Stimulated activated CD4-positive, alpha-beta T cell treated with anti-CD3 and anti-CD28 coated beads, TNF-alpha, amount 100 ng/mL, for 1 hour (primary cell): Measurements from ENCODE around the gene NF1.
A peak's percentile ranks its signal among the peaks of the same experiment; 100 is the strongest.
"Not testable (repeated sequence)": the region's sequence is repeated elsewhere in the genome, so short reads cannot be mapped to it uniquely, and the experiment has no call there.

Source experiments
- DNase-seq, 3 donors: peaks; one replicate each; pipeline ENCODE4 v3.0.0-alpha.2; 2020; ENCODE audit warnings: low read depth in 3 of 3, low spot score in 1 of 3

The NF1 gene

GRCh38 chr17:31293581-31293980 lies 198.8 kb downstream of the NF1 start:
- DNase-seq = no peak

- DNase-seq = no peak
These were observed 199.5 kb downstream of the NF1 start for GRCh38 chr17:31294231-31294630.

DNA sequence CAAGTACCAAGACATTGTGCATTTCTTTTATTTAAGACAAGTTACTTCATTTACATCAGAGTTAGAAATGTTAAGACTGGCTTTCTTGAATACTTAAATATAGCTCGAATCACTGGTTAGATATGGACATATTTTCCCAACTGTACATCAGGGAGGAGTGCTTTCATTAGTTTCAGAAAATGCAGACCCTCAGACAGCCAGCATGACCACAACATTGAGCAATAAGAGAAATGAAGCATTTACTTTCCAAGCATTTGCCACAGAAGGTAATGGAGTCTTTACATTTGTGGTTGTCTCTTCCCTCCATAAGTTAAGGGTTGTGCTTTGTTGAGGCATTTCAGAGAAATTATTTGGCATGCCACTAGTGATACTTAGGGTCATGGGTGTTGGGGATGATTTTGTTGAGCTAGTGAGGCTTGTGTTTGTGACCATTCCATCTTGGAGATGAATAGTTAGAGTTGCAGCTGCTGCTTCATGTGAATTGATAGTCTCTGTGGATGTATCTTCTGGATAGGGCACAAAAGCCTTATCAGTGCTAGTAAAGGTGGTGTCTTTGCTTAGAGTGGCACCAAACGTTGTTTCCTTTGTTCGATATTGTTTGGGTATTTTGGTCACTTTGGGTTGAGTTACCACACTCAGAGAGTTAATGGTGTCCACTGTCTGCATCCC lies 200.2 kb downstream of the NF1 start:
- DNase-seq = no peak

DNA sequence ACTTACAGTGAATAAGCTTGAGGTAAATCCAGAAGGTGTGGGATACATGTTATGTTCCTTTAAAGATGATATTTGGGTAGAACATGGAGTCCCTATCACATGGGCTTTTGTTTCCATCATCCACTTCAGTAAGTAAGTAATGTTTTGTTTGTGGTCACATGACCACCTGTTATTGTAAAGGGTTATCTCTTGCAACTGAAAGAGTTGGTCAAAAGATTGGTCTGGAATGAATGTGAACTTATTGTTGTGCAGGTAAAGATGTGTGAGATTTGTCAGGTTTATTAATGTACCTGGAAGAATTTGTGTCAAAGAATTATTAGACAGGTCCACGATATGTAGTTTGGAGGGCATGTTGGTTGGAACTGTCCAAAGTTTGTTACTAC lies 200.7 kb downstream of the NF1 start:
- no peak for DNase-seq

GRCh38 chr17:31296142-31296541 lies 201.4 kb downstream of the NF1 start:
- no peak for DNase-seq

DNA sequence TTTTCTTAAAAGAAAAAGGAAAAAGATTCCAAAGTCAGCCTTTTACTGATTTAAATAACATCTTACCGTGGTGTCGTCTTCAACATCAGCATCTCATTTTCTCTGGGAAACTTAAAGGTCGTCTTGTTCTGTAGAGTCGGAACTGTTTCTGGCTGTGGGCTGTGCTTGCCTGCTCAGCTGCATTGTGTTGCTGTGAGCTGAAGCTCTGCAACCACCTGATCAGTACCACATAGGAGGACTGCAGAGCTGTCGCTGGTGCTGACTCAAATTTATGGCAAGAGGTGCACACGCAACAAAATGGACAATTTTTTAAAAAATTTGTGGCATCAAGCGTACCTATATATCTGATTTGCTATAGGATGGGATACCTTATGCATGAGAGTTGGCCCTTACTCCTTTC lies 202.3 kb downstream of the NF1 start, which contains the start of gene OMG:
TSS of gene OMG (minus strand) at position 150 of the 400 bp plus-strand sequence. CDS start 908 bp downstream, outside the sequence.
- DNase-seq = no peak

GRCh38 chr17:31299624-31300023 lies 204.8 kb downstream of the NF1 start:
- no peak for DNase-seq

- DNase-seq = no peak
These were observed 212.9 kb downstream of the NF1 start for GRCh38 chr17:31307640-31308039.

GRCh38 chr17:31308372-31309334 lies 213.9 kb downstream of the NF1 start:
- no peak for DNase-seq

- DNase-seq = no peak
These were observed 214.8 kb downstream of the NF1 start for GRCh38 chr17:31309556-31309955.

GRCh38 chr17:31310260-31310659 lies 215.5 kb downstream of the NF1 start:
- peak in 1 of 3 donors; percentile 31 for DNase-seq

DNA sequence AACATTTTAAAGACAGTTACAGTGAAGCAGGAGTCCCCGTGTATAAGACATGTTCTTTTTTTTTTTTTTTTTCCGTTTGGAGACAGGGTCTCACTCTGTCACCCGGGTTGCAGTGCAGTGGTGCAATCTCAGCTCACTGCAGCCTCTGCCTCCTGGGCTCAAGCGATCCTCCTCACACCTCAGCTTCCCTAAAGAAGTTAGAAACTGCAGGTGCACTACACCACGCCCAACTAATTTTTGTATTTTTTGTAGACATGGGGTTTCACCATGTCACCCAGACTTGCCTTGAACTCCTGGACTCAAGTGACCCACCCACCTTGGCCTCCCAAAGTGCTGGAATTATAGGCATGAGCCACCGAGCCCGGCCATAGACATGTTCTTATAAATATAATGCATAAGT lies 216.1 kb downstream of the NF1 start:
- no peak for DNase-seq

- DNase-seq = no peak
These were observed 216.7 kb downstream of the NF1 start for GRCh38 chr17:31311526-31311925.

- not testable (repeated sequence) for DNase-seq
These were observed 217.4 kb downstream of the NF1 start for GRCh38 chr17:31312223-31312622.

GRCh38 chr17:31313982-31314781 lies 219.4 kb downstream of the NF1 start, which contains the start of gene EVI2B:
EVI2B (minus strand) TSS chr17:31314054; CDS start chr17:31305609, 8,445 bp downstream.
- no peak for DNase-seq

GRCh38 chr17:31314782-31315100 lies 220.0 kb downstream of the NF1 start:
- DNase-seq = no peak

DNA sequence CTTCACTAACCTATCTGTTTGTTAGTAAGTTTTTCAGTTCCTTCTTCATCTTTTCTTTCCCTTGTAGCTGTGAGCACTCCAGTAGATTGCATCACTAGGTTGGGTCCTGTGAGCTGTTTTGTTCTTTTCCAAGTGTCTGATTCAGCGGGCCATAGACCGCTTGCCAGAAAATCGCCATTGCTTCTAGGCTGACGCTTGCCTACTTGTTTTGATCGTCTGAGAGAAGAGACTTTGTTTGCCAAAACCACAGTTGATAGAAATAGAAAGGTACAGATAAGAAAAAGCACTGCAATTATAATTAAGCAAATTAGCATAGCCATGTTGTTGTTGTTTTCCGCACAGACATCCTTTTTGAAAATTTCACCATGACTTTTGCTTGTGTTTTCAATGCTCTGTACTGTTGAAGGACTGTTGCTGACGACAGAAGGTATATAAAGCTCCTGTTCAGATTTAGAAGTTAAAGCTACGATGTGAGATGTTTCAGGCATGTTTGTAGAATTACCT lies 223.6 kb downstream of the NF1 start:
- DNase-seq = peak in 2 of 3 donors; percentile 37 to 42

- DNase-seq = no peak
These were observed 224.3 kb downstream of the NF1 start for GRCh38 chr17:31318851-31319661.

DNA sequence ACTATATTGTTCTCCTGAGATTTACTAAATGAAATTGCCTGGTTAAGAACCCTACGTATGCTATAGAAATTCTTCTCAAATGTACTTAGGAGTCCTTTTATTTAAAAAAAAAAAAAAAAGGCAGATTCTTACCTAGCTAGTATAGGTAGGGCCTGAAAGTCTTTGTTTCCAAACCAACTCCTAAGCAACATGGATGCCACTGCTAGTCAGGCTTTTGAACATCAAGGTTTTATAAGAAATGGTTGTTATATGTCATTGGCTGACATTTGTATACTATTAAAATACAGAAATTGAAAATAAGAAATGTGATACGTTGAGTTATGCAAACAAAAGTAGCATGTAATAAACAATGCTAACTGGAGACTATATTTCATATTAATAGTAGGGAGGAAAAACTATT lies 225.5 kb downstream of the NF1 start:
- no peak for DNase-seq

DNA sequence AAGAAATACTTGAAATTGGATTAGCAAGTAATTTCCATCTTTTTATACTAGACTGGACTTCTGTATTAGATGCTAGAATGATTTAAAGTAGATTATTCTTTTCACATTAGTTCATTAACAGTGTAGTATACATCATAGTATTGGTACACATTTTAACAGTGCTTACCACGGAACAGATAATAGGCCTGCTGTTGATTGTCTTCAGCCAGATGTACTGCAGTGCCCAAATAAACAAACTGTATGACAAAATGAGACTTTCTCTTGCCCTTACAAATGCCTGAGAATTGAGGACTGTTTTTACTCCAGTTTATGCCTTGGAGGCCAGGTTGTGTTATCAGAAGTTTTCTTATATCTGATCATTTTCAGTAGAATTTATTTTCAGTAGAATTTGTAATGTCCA lies 226.0 kb downstream of the NF1 start:
- DNase-seq = no peak
